ENCODE results near the gene CYP2D6.
"Not testable (repeated sequence)": the region's sequence is repeated elsewhere in the genome, so short reads cannot be mapped to it uniquely, and the experiment has no call there.

The CYP2D6 gene

DNA sequence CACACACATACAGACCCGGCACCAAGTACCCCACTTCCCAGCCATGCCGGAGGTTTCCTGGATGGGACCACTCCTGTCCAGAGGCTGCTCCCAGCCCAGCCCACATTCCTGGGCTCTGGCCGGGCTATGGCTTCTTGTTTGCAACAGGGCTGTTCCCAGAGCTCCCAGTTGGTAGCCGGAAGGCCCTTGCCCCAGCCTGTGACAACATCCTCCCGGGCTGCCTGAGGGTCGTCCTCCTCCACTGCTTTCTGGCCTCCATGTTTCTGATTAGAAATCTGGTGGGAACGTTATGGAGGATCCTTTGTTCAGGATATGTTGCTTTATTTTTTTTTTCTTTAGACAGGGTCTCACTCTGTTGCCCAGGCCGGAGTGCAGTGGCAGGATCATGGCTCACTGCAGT is 952 bp upstream of the CYP2D6 start:
- DNase-seq: no peak

DNA sequence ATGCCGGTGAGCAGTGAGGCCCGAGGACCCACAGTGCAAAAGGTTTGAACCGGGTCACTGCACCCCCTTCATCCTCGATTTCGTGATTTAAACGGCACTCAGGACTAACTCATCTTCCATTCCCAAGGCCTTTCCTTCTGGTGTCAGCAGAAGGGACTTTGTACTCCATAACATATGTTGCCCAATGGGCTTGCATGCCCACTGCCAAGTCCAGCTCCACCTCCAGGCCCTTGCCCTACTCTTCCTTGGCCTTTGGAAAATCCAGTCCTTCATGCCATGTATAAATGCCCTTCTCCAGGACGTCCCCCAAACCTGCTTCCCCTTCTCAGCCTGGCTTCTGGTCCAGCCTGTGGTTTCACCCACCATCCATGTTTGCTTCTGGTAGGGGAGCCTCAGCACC is 428 bp downstream of the CYP2D6 start:
- DNase-seq: not testable (repeated sequence)

GRCh38 chr22:42128776-42129694 is 1.6 kb downstream of the CYP2D6 start:
- not testable (repeated sequence) for DNase-seq

DNA sequence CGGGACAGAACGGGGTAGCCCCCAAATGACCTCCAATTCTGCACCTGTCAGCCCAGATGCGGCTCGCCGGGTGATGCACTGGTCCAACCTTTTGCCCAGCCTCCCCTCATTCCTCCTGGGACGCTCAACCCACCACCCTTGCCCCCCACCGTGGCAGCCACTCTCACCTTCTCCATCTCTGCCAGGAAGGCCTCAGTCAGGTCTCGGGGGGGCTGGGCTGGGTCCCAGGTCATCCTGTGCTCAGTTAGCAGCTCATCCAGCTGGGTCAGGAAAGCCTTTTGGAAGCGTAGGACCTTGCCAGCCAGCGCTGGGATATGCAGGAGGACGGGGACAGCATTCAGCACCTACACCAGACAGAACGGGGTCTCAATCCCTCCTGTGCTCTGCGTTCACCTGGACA is 2.6 kb downstream of the CYP2D6 start:
- not testable (repeated sequence) for DNase-seq

GRCh38 chr22:42127606-42128005 is 3.0 kb downstream of the CYP2D6 start:
- no peak for DNase-seq

GRCh38 chr22:42123529-42123928 is 7.1 kb downstream of the CYP2D6 start:
- not testable (repeated sequence) for DNase-seq

DNA sequence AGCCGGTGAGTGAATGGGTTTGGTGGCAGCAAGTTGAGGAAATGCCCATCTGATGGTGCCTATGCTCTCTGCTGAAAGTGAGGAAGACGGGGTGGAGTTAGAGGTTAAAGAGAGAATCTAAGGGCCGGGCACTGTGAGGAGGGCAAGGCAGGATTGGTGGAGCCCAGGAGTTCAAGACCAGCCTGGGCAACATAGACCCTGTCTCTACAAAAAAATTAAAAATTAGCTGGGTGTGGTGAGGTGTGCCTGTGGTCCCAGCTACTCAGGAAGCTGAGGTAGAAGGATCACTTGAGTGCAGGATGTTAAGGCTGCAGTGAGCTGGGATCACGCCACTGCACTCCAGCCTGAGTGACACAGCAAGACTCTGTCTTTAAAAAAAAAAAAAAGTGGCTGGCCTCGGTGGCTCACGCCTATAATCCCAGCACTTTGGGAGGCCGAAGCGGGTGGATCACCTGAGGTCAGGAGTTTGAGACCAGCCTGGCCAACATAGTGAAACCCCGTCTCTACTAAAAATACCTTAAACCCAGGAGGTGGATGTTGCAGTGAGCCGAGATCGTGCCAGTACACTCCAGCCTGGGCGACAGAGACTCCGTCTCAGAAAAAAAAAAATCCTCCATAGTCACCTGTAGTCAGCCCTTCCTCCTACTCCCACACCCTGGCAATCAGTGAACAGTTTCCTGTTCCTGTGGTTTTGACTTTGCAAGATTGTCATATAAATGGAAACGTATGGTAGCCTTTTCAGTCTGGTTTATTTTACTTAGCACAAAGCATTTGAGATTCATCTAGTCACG is 10.2 kb downstream of the CYP2D6 start:
- peak; percentile 72 for DNase-seq

DNA sequence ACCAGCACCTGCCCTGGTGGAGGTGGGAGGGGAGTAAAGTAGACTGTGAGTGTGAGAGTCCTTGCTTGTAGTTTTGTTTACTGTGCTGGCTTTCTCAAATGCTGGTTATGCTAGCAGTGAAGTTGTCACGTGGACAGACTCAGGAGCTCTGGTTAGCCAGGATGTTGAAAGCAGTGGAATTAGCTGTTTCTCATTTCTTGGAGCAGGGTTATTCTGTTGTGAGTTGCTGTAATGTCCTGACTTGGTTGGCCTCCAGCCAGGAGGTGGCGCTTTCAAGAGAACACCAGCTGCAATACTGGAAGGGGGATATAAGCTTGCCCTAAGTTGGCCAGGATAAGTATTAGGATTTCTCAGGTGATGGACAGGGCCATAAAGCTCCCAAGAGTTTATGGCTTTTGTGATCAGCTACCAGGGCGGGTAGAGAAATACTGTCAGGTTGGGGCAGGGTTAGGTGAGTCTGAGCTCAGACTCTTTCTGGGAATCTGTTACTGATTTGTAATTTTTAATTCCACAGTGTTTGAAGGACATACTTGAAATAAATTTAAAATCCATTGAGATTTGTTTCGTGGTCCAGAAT is 13.7 kb downstream of the CYP2D6 start:
- DNase-seq: peak; percentile 16

- DNase-seq: not testable (repeated sequence)
Observed at GRCh38 chr22:42115420-42115830, 15.2 kb downstream of the CYP2D6 start.

GRCh38 chr22:42114721-42115120 is 15.9 kb downstream of the CYP2D6 start:
- peak; percentile 24 for DNase-seq

GRCh38 chr22:42112793-42113192 is 17.8 kb downstream of the CYP2D6 start:
- DNase-seq: not testable (repeated sequence)

- DNase-seq: no peak
Observed at GRCh38 chr22:42111798-42112197, 18.8 kb downstream of the CYP2D6 start.

DNA sequence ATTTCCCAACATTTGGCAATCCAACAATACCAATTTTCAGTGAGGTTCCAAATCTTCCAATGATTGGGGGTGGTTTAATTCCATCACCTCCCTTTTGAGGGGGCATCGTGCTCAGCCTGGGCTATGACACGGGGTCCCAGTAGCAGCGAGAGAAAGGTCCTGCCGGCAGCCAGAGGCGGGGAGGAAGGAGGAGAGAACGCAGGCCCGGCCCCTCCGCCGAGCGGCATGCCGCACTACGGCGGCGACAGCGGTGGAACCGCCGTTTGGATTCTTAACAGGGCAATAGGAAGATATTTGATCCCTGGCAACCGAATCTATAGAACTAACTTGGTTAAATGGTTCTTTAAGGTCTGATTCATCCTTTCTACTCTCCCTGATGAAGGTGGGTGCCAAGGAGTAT is 21.8 kb downstream of the CYP2D6 start:
- no peak for DNase-seq

DNA sequence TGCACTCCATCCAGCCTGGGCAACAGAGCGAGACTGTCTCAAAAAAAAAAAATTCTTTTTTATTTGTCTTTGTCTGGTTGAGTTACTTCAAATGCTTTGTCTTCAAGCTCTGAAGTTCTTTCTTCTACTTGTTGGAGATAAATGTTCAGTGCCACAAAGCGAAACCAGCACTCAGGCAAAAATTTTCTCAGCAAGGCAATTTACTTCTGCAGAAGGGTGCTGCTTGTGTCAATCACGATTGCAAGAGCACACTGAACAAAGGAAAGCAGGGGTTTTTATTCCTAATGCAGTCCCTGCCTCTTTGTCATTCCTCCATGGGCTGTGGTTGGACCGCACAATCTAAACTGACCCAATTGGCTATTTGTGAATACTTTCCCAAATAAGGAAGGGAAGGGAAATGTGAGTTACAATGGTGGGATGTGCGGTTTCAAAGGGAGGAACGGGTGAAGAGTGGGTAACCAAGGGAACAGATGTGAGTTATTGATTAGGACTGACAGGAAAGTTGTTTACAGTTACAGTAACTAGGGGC is 26.2 kb downstream of the CYP2D6 start:
- DNase-seq: not testable (repeated sequence)

- DNase-seq: no peak
Observed at GRCh38 chr22:42101199-42101598, 29.4 kb downstream of the CYP2D6 start.

DNA sequence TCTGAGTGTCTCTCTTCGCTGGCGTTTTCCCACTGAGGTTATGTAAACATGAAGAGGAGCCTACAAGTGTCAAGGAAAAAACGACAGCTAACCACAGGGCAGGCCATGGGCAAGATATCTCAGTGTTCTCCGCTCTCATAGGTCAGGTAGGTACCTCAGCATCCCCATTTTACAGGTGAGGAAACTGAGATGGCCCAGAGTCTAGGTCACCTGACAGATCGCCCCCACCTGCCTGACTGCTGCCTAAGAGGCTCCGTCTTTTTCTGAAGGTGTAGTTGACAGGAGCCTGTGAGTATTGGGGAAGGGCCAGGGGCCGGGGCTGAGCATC is 39.2 kb downstream of the CYP2D6 start:
- DNase-seq: peak; percentile 20

- DNase-seq: peak; percentile 100
Observed at GRCh38 chr22:42090596-42091454, 39.8 kb downstream of the CYP2D6 start, which contains the start of gene NDUFA6. NDUFA6 (minus strand) TSS chr22:42090772; CDS start chr22:42090744, 28 bp downstream.

- no peak for DNase-seq
Observed at GRCh38 chr22:42086051-42086450, 44.6 kb downstream of the CYP2D6 start.

- DNase-seq: no peak
Observed at GRCh38 chr22:42084874-42085273, 45.7 kb downstream of the CYP2D6 start.

GRCh38 chr22:42083119-42083518 is 47.5 kb downstream of the CYP2D6 start:
- DNase-seq: no peak

DNA sequence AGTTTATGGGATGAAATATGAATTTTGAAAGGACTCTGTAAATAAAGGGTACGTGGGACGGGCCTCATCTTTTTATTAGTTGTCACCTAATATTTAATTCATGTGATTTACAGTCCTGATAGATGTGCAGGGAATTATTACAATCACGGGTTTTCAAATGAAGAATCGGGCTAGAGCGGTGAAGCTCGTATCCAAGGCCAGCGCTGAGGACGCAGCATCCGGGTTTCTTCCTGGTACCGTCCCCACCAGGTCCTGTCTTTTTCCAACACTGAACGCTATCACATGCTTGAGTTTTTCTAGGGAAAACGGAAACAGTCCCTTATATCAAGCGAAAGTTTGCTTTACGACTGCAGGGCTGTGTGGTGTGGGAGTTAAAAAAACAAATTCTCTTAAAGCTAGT is 50.3 kb downstream of the CYP2D6 start:
- DNase-seq: peak; percentile 28
